NCI-H1417 treated with DMSO at 0.1 percent for 48 hours (cell line): ENCODE results near the gene HCN3.

Experiments
- DNase-seq: peaks from one replicate; lab custom pipeline; 2025; lab: John Stamatoyannopoulos, UW

The HCN3 gene

GRCh38 chr1:155254228-155254713, 23.0 kb upstream of the HCN3 start:
- DNase-seq: no peak

- no peak for DNase-seq
These were observed 22.5 kb upstream of the HCN3 start for GRCh38 chr1:155254714-155255242.

DNA sequence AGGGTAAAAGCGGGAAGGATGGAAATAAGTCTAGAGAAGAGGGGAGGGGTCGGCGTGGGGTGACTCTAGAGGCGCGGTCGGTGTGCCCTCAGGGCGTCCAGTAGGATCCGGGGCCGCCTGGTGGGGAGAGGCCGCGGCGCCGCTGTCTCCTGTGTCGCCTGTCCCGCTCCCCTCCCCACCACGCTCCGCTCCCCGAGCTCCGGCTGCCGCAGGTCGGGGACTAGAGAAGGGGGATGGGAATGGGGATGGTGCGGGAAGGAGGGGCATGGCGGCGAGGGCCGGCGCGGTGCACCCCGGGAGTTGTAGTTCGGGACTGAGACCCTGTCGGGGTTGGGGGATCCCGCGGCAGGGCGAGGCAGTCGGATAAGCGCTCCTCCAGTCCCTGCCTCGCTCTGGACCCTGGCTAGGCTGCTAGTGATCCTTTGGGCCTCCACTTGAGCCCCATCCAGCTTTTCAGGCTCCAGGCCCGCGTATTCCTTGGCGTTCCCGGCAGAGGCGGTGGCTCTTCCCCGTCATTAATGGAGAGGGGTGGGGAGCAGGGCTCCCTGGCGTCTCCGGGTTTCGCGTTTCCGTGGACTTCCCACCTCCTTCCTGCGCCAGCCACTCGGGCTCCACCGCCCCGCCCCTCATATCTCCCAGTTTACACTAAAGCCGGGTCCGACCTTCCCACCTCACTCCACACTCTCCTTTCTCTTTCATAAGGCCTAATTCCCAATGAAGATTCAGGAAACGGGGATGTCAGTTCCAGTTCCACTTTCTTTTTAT, 21.8 kb upstream of the HCN3 start, which contains the start of gene ENTREP3:
ENTREP3 (minus strand) TSS at position 241 of the 765 bp plus-strand sequence. CDS start 606 bp downstream, outside the sequence.
- peak; percentile 32 for DNase-seq

GRCh38 chr1:155256058-155256852, 21.0 kb upstream of the HCN3 start:
- no peak for DNase-seq

DNA sequence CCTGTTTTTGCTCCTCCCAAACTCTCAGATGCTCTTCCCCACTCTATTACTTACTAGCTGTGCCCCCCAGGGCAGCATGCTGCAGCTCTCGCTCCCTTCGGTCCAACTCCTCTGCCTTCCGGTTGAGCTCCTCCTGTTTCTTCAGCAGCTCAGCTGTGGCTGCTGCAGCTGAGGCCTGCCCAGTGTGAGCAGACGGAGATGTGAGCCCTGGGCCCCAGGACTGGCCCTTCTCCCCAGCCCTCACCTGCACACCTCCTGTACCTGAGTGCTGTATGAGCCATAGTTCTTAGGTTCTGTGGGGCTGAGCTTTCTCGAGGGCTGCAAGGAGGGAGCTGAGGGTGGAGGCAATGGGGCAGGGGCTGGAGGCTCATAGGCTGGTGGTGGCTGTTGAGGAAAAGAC, 17.0 kb upstream of the HCN3 start:
- no peak for DNase-seq

DNA sequence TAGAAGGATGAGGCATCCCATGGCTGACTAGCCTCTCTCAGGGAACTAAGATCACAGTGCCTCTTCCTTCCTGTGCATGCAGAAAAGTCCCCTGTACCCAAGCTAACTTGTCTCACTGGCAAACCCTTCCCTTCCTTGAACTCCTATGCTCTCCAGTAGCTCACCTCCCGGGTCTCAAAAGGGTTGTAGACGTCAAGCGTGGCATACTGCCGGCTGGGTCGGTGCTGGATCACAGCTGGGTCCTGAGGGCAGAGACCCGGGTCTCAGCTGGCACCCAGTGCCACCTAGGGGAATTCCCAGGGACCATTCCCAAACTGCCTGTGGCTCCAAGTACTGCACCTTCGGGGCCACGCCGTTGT, 15.8 kb upstream of the HCN3 start:
- DNase-seq: no peak

DNA sequence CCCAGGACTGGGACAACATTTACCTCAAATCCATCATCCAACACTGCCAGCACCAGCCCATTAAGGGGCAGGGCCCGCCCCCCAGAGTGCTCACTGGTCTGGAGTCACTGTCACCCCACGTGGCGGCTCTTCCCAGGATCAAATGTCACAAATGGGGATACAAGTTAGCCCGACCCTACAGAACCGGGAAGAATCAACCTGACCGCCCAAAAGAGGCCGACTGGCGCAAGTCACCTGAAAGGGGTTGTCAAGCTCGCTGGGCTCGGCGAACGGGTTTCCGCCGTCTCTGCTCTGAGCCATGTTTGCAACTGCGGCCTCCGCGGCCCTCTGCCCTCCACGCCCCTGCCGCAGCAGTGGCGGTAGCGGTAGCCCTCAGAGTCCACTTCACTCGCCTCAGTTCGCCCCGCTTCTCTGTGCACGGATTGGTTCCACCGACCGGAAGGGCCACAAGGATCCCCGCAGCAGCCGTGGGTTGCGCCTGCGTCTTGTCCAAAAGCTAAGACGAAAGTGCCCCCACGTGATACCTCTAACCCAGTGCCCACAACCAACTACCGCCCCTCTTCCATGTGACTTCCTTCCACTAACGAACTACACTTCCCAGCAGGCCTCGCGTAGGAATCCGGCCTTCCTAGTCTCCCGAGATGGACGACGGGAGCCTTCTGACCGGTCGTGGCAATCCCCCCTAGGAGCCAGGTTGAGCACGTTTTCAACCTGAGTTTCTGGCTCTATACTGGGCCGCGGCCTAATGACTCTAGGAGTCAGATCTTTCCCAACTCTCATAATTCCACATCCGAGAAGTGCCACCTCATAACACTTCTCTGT, 15.2 kb upstream of the HCN3 start, which contains the start of gene SCAMP3:
SCAMP3 (minus strand) TSS at position 509 of the 822 bp plus-strand sequence; CDS start at position 300, 209 bp downstream.
- DNase-seq: peak; percentile 94

DNA sequence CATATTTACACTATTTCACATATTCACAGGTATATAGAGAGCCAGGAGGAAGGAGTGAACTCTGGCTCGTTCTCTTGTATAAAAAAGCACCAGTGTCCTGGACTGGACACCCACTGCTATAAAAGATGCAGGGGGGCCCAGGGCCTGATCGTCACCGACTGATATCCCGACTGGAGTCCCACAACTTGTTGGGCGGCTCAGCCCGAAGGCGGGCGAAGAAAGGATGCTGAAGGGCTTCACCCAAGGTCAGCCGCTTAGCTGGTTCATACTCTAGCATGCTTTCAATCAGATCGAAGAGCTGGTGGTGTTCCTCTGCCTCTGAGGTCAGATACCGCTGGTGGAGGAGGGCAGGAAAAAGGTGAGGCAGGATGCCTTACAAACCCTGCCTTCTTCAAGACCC, 14.2 kb upstream of the HCN3 start:
- no peak for DNase-seq

DNA sequence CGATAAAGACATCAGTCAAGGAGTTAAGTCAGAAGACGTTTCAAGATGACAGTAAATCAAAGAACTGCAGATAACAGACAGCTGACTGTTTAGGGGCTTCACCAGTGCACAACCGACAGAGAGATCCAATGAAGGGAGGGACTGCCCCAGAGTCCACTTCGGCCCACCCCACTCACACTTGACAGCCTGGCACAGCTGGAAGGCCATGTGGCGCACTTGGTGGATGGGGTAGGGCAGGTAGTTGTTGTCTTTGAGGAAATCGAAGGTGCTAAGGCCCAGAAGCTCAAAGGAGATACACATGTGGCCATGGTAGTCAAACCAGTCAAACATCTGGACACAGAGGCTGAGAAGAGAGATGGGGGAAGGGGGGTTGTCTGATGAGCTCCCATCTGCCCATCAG, 10.7 kb upstream of the HCN3 start:
- DNase-seq: no peak

DNA sequence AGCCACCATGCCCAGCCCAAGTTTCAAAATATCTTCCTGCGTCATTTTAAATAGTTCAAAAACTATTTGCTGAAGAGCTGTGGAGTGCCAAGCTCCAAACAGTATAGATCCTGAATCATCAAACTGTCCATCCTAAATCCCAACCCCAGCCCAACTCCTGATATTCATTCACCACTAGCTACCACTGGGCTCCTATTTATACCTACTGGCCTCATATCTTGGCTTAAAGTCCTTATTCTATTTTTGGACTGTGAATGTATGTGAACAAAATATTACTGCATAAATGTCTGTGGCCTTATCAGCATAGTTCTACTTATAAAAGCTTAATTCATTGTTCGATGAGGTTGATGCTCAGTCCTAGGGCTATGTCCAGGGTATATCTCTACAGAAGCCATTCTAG, 9.9 kb upstream of the HCN3 start:
- DNase-seq: no peak

DNA sequence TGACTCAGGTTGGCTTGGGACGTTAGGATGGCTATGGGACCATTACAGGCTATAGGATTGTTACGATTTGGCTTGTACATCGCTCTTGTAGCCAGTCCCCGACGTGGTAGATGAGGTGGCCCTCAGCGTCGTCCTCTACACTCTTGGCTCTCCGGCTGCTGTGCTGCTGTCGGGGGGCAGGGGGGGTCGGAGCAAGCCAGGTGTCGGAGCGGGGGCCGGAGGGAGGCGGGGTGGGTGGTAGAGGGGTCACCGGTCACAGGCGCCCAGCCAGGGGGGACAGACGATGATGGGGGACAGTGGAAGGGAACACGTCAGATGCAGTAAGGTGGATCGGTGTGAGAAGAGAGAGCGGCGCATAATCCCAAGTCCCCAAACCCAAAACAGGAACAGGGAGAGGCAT, 8.6 kb upstream of the HCN3 start:
- DNase-seq: no peak

DNA sequence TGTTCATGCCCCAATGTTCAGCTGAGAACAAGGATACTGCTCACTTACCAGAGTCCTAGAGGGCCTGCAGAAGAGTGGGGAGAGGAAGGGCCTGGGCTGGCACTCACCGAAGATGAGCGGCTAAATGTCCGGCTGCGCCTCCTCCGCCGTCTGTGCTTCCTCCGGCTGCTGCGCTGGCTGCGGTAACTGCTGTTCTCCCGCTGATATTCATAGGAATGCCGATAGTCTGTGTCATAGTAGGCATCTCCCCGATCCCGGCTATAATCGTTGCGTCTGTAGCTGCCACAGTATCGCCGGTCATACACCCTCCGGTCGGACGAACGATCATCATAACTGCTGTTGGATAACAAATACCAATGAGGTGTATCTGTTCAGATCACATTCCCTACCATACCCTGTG, 7.9 kb upstream of the HCN3 start:
- no peak for DNase-seq

- DNase-seq: no peak
These were observed 4.6 kb upstream of the HCN3 start for GRCh38 chr1:155272466-155273342.

DNA sequence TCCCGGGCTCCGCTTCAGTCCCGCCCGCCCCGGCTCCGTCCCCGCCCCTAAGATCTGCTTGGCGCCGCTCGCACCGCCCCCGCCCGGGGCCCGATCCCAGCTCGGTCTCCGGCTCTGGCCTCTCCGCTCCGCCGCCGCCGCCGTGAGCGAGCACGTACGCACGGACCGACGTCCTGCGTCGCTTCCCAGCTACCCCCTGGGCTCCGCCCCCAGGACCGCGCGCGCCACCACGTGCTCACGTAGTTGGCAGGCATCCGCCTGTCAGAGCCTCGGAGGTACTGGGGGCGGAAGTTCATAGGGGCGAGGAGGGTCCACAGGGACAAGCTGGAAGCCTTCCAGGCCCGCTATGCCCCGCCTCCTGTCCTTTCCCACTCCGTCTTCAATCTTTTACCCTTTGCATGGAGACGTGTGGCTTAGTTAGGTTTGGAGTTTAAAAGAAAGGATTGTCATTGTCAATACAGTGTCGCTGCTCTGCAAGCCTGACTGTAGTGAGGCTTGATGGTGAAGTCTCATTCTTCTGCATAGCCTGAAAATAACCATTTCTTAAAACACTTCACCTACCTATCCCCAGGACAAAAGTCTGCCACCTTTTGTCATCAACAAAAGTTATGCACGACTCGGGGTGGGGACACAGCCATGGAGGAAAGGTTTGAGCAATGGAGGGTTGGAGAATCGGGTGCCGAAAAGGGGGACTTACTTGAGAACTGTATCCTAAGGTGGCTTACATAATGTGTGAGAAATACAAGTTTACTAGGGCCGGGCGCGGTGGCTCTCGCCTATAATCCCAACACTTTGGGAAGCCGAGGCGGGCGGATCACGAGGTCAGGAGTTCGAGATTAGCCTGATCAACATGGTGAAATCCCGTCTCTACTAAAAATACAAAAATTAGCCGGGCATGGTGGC, 3.7 kb upstream of the HCN3 start, which contains the start of gene CLK2:
CLK2 (minus strand) TSS at position 162 of the 903 bp plus-strand sequence. CDS start 2,527 bp downstream, outside the sequence.
- DNase-seq: peak; percentile 87

DNA sequence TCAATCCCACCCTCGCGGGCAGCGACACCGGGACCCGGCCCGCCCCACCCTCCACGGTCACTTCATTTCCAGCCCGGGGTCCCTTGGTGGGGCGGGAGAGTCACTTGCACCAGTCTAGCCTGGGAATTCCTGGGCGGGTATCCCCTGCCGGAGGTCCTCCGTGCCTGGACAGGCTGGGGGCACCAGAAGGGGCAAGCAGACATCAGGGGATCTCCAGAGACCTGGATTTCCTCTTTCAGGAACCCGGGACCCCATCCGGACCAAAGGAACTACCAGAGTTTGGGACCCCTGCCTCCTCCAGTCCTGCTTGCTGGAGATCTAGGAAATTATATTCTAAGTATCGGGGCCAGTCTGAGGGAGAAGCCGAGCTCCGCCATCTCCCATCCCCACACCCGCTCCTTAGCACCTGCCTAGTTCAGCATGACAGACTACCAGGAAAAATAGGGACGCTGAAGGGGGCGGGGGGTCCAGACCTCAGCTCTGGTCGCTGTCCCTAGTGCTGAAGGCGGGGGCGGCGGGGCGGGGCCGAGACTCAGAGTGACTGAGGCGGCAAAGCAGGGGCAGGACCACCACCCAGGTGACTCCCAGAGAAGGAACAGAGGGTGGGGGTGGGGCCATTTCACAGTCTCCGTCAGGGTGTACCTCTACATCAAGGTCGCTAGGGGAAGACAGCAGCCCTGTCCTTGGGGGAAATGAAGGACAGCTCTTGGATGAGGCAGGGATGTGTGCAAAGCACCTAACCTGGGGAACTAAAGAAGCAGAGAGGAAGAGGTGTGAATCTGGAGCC, 832 bp downstream of the HCN3 start:
- DNase-seq: no peak

DNA sequence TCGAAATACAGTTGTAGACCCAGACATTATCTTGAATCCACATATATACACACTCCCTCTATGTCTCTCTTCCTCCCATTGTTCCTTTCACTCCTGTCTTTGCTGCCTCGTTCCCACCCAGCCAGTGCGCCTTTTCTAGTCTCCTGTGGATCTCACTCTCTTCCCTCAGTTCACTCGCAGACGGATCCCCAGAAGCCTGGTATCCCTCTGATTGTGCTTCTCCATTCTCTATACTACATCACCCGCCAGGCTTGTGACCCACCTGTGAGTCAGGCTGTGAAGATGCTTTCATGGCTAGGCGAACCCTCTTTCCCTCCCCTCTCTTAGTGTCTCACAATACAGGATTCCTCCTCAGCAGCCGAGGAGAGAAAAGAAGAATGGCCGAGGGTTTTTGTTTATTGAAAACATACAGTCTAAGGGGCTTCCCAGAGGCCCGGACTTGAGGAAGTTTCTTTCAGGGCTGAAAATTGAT, 1.5 kb downstream of the HCN3 start:
- no peak for DNase-seq

DNA sequence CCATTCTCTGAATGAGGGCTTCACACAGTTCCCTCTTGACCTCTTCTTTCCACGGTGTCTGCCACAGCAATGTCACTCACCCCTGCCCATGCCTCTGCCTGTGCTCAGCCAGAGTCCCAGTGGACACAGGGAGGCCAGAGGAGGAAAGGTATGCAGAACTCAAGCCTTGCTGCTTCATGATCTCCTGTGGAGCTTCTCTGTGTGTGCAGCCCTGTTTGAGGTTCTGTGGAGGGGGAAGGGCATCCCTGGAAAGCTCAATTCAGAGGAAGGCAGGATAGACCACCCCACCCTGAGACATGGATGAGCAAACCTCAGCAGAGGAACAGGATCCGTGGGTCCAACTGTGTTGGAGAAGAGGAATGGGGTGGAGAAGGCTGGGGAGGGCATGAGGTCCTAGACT, 2.0 kb downstream of the HCN3 start:
- DNase-seq: no peak

DNA sequence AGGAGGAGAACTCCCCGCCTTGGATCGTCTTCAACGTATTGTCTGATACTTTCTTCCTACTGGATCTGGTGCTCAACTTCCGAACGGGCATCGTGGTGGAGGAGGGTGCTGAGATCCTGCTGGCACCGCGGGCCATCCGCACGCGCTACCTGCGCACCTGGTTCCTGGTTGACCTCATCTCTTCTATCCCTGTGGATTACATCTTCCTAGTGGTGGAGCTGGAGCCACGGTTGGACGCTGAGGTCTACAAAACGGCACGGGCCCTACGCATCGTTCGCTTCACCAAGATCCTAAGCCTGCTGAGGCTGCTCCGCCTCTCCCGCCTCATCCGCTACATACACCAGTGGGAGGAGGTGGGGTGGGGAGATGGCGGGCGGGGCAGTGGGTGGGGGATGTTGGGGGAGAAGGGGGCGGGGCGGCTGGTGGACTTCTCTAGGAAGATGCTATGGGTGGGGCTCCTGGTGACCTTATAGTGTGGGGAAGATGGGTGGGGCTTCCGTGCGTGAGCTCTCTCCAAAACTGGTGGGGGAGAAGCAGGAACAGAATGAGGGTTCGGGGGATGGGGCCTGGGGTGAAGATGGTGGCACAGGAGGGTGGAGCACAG, 5.3 kb downstream of the HCN3 start:
- DNase-seq: no peak
